Fibroblast of skin of left quadriceps (primary cell): ENCODE results near the gene ABCC10.
"Not testable (repeated sequence)": the region's sequence is repeated elsewhere in the genome, so short reads cannot be mapped to it uniquely, and the experiment has no call there.

ENCODE experiments used
- DNase-seq, 2 experiments: peaks; one replicate each; pipeline ENCODE4 v3.0.0-alpha.2; 2013; ENCODE audit warnings: low read depth in 2 of 2

ABCC10 gene

GRCh38 chr6:43497689-43498088 lies 70.3 kb downstream of the ABCC10 start:
- no peak for DNase-seq

- not testable (repeated sequence) for DNase-seq
Measured at GRCh38 chr6:43498291-43498690, 71.0 kb downstream of the ABCC10 start.

GRCh38 chr6:43499028-43499815 lies 71.9 kb downstream of the ABCC10 start:
- DNase-seq, result no peak
